ENCODE data around the gene PMEPA1. TPM values are rescaled to one million over a fixed set of nuclear protein-coding genes. Genes with fewer than 3 reads are reported as not detected.

Gene PMEPA1
- total and polyA plus RNA-seq, 2 donors, result 1.0 to 5.1 TPM

GRCh38 chr20:57617079-57617795 is 92.6 kb downstream of the PMEPA1 start:
- H3K4me3 ChIP-seq (ENCODE audit: low read length in 2 of 2), result no peak overlapping the region
- peaks cover 14 to 54% of the 10 kb centered on the region in 2 donors for H3K27me3 ChIP-seq (ENCODE audit: control insufficient read depth in 2 of 2, insufficient read depth in 1 of 2, low read length in 1 of 2)
- no peaks in the 10 kb centered on the region for H3K36me3 ChIP-seq (ENCODE audit: control insufficient read depth in 2 of 2, insufficient read depth in 2 of 2, low read length in 1 of 2)
- no peaks in the 10 kb centered on the region for H3K9me3 ChIP-seq (ENCODE audit: control insufficient read depth in 2 of 2, insufficient read depth in 1 of 2, low read length in 1 of 2)
- no peak overlapping the region for H3K27ac ChIP-seq (ENCODE audit: low read depth in 1 of 2, low read length in 1 of 2)
- DNase-seq (ENCODE audit: low read depth in 6 of 9, low spot score in 9 of 9), result no peak
- peaks cover 25 to 47% of the 10 kb centered on the region in 2 donors for H3K4me1 ChIP-seq (ENCODE audit: control insufficient read depth in 2 of 2, insufficient read depth in 2 of 2, low read length in 2 of 2)
- WGBS, result 95% methylated on average over 6 of the region's 6 CpGs

GRCh38 chr20:57616143-57616951 is 93.5 kb downstream of the PMEPA1 start:
- H3K4me1 ChIP-seq (ENCODE audit: control insufficient read depth in 2 of 2, insufficient read depth in 2 of 2, low read length in 2 of 2), result peaks cover 18 to 38% of the 10 kb centered on the region in 2 donors
- H3K36me3 ChIP-seq (ENCODE audit: control insufficient read depth in 2 of 2, insufficient read depth in 2 of 2, low read length in 1 of 2), result no peaks in the 10 kb centered on the region
- H3K27ac ChIP-seq (ENCODE audit: low read depth in 1 of 2, low read length in 1 of 2), result no peak overlapping the region
- 96% methylated on average over 20 of the region's 20 CpGs for WGBS
- H3K27me3 ChIP-seq (ENCODE audit: control insufficient read depth in 2 of 2, insufficient read depth in 1 of 2, low read length in 1 of 2), result peaks cover 14 to 59% of the 10 kb centered on the region in 2 donors
- H3K9me3 ChIP-seq (ENCODE audit: control insufficient read depth in 2 of 2, insufficient read depth in 1 of 2, low read length in 1 of 2), result no peaks in the 10 kb centered on the region
- DNase-seq (ENCODE audit: low read depth in 6 of 9, low spot score in 9 of 9), result no peak
- no peak overlapping the region for H3K4me3 ChIP-seq (ENCODE audit: low read length in 2 of 2)

- peaks cover 14 to 61% of the 10 kb centered on the region in 2 donors for H3K27me3 ChIP-seq (ENCODE audit: control insufficient read depth in 2 of 2, insufficient read depth in 1 of 2, low read length in 1 of 2)
- H3K27ac ChIP-seq (ENCODE audit: low read depth in 1 of 2, low read length in 1 of 2), result no peak overlapping the region
- DNase-seq (ENCODE audit: low read depth in 6 of 9, low spot score in 9 of 9), result no peak
- WGBS, result 92% methylated on average over 8 of the region's 8 CpGs
- no peaks in the 10 kb centered on the region for H3K9me3 ChIP-seq (ENCODE audit: control insufficient read depth in 2 of 2, insufficient read depth in 1 of 2, low read length in 1 of 2)
- no peak overlapping the region for H3K4me3 ChIP-seq (ENCODE audit: low read length in 2 of 2)
- H3K4me1 ChIP-seq (ENCODE audit: control insufficient read depth in 2 of 2, insufficient read depth in 2 of 2, low read length in 2 of 2), result peaks cover 9 to 29% of the 10 kb centered on the region in 2 donors
- no peaks in the 10 kb centered on the region for H3K36me3 ChIP-seq (ENCODE audit: control insufficient read depth in 2 of 2, insufficient read depth in 2 of 2, low read length in 1 of 2)
Observed at GRCh38 chr20:57615445-57615811, 94.4 kb downstream of the PMEPA1 start.

GRCh38 chr20:57614490-57615444 is 95.0 kb downstream of the PMEPA1 start:
- WGBS, result 96% methylated on average over 16 of the region's 16 CpGs
- Histone ChIP-seq H3K4me1 (ENCODE audit: control insufficient read depth in 2 of 2, insufficient read depth in 2 of 2, low read length in 2 of 2) (peaks cover 7 to 22% of the 10 kb centered on the region in 2 donors), H3K9me3 (ENCODE audit: control insufficient read depth in 2 of 2, insufficient read depth in 1 of 2, low read length in 1 of 2) (no peaks in the 10 kb centered on the region), H3K27me3 (ENCODE audit: control insufficient read depth in 2 of 2, insufficient read depth in 1 of 2, low read length in 1 of 2) (peaks cover 14 to 67% of the 10 kb centered on the region in 2 donors), H3K27ac (ENCODE audit: low read depth in 1 of 2, low read length in 1 of 2) (no peak overlapping the region), H3K36me3 (ENCODE audit: control insufficient read depth in 2 of 2, insufficient read depth in 2 of 2, low read length in 1 of 2) (no peaks in the 10 kb centered on the region), H3K4me3 (ENCODE audit: low read length in 2 of 2) (no peak overlapping the region)
- DNase-seq (ENCODE audit: low read depth in 6 of 9, low spot score in 9 of 9), result no peak

- H3K36me3 ChIP-seq (ENCODE audit: control insufficient read depth in 2 of 2, insufficient read depth in 2 of 2, low read length in 1 of 2), result no peaks in the 10 kb centered on the region
- peaks cover under 1 to 10% of the 10 kb centered on the region in 2 donors for H3K4me1 ChIP-seq (ENCODE audit: control insufficient read depth in 2 of 2, insufficient read depth in 2 of 2, low read length in 2 of 2)
- WGBS, result 94% methylated on average over 12 of the region's 12 CpGs
- DNase-seq (ENCODE audit: low read depth in 6 of 9, low spot score in 9 of 9), result no peak
- H3K4me3 ChIP-seq (ENCODE audit: low read length in 2 of 2), result no peak overlapping the region
- H3K27ac ChIP-seq (ENCODE audit: low read depth in 1 of 2, low read length in 1 of 2), result no peak overlapping the region
- H3K9me3 ChIP-seq (ENCODE audit: control insufficient read depth in 2 of 2, insufficient read depth in 1 of 2, low read length in 1 of 2), result no peaks in the 10 kb centered on the region
- peaks cover 14 to 68% of the 10 kb centered on the region in 2 donors for H3K27me3 ChIP-seq (ENCODE audit: control insufficient read depth in 2 of 2, insufficient read depth in 1 of 2, low read length in 1 of 2)
Observed at GRCh38 chr20:57613481-57613921, 96.3 kb downstream of the PMEPA1 start.

- WGBS, result 96% methylated on average over 7 of the region's 7 CpGs
- no peak for DNase-seq (ENCODE audit: low read depth in 6 of 9, low spot score in 9 of 9)
- Histone ChIP-seq H3K4me1 (ENCODE audit: control insufficient read depth in 2 of 2, insufficient read depth in 2 of 2, low read length in 2 of 2) (peaks cover 0 to 4% of the 10 kb centered on the region in 2 donors), H3K4me3 (ENCODE audit: low read length in 2 of 2) (no peak overlapping the region), H3K27me3 (ENCODE audit: control insufficient read depth in 2 of 2, insufficient read depth in 1 of 2, low read length in 1 of 2) (peaks cover 8 to 65% of the 10 kb centered on the region in 2 donors), H3K36me3 (ENCODE audit: control insufficient read depth in 2 of 2, insufficient read depth in 2 of 2, low read length in 1 of 2) (no peaks in the 10 kb centered on the region), H3K27ac (ENCODE audit: low read depth in 1 of 2, low read length in 1 of 2) (no peak overlapping the region), H3K9me3 (ENCODE audit: control insufficient read depth in 2 of 2, insufficient read depth in 1 of 2, low read length in 1 of 2) (no peaks in the 10 kb centered on the region)
Observed at GRCh38 chr20:57612916-57613315, 96.9 kb downstream of the PMEPA1 start.

- WGBS, result 85% methylated on average over 7 of the region's 7 CpGs
- H3K4me1 ChIP-seq (ENCODE audit: control insufficient read depth in 2 of 2, insufficient read depth in 2 of 2, low read length in 2 of 2), result no peaks in the 10 kb centered on the region
- H3K4me3 ChIP-seq (ENCODE audit: low read length in 2 of 2), result no peak overlapping the region
- no peaks in the 10 kb centered on the region for H3K36me3 ChIP-seq (ENCODE audit: control insufficient read depth in 2 of 2, insufficient read depth in 2 of 2, low read length in 1 of 2)
- no peaks in the 10 kb centered on the region for H3K9me3 ChIP-seq (ENCODE audit: control insufficient read depth in 2 of 2, insufficient read depth in 1 of 2, low read length in 1 of 2)
- no peak overlapping the region for H3K27ac ChIP-seq (ENCODE audit: low read depth in 1 of 2, low read length in 1 of 2)
- no peak for DNase-seq (ENCODE audit: low read depth in 6 of 9, low spot score in 9 of 9)
- H3K27me3 ChIP-seq (ENCODE audit: control insufficient read depth in 2 of 2, insufficient read depth in 1 of 2, low read length in 1 of 2), result peaks cover 5 to 60% of the 10 kb centered on the region in 2 donors
Observed at GRCh38 chr20:57612436-57612835, 97.4 kb downstream of the PMEPA1 start.

- Histone ChIP-seq H3K4me3 (ENCODE audit: low read length in 2 of 2) (no peak overlapping the region), H3K27ac (ENCODE audit: low read depth in 1 of 2, low read length in 1 of 2) (no peak overlapping the region), H3K9me3 (ENCODE audit: control insufficient read depth in 2 of 2, insufficient read depth in 1 of 2, low read length in 1 of 2) (no peaks in the 10 kb centered on the region), H3K27me3 (ENCODE audit: control insufficient read depth in 2 of 2, insufficient read depth in 1 of 2, low read length in 1 of 2) (peaks cover 2 to 54% of the 10 kb centered on the region in 2 donors), H3K4me1 (ENCODE audit: control insufficient read depth in 2 of 2, insufficient read depth in 2 of 2, low read length in 2 of 2) (no peaks in the 10 kb centered on the region), H3K36me3 (ENCODE audit: control insufficient read depth in 2 of 2, insufficient read depth in 2 of 2, low read length in 1 of 2) (no peaks in the 10 kb centered on the region)
- WGBS, result 95% methylated on average over 18 of the region's 18 CpGs
- no peak for DNase-seq (ENCODE audit: low read depth in 6 of 9, low spot score in 9 of 9)
Observed at GRCh38 chr20:57611586-57612311, 98.1 kb downstream of the PMEPA1 start.

Data from thymus (tissue), 11 donors.